Adrenal gland (tissue), 5 donors: ENCODE results near the gene RAB5IF.

Source experiments
- POLR2A ChIP-seq, 2 donors: fragments of 450-650 bp; IDR thresholded peaks; one replicate each; pipeline ENCODE4 v1.6.1; 2017; ENCODE audit warnings: antibody characterized with exemption in 2 of 2, mild to moderate bottlenecking in 2 of 2, moderate library complexity in 1 of 2
- TF ChIP-seq, protein P1 (sequence below), 6 experiments: fragments of 450-650 bp in 4 of 6; fragments of 200-600 bp in 2 of 6; sonication (generic) in 1 of 6; IDR thresholded peaks; 1 replicate in 5 of 6; 2 replicates in 1 of 6; pipeline versions ENCODE4 v1.5.1 to v1.8.0; 2016 to 2021; ENCODE audit warnings: antibody characterized with exemption in 6 of 6, mild to moderate bottlenecking in 2 of 6, moderate library complexity in 1 of 6
- donor health status: DM: no; HTN: no; CAD: no.

DNA sequence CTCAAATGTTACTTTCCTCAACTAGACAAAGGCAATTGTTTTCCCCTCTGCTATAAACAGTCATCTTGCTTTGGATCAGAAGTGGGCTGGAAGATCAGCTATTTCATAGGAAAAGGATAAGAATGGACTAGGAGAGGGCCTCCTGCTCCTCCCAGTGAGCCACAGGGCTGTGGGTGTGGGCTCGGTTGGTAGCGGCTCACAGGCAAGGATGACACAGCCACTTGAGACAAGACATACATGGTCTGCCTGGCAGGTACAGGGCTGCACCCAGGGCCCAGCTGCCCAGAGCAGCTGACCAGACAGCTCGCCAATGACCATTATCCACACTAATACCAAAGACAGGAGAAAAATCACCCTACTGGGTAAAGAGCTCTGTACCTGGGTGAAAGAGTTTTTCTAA lies 49.4 kb downstream of the RAB5IF start:
- TF ChIP-seq POLR2A (IDR thresholded peaks at IDR 0.05), result no peak
- TF ChIP-seq, protein P1, sequence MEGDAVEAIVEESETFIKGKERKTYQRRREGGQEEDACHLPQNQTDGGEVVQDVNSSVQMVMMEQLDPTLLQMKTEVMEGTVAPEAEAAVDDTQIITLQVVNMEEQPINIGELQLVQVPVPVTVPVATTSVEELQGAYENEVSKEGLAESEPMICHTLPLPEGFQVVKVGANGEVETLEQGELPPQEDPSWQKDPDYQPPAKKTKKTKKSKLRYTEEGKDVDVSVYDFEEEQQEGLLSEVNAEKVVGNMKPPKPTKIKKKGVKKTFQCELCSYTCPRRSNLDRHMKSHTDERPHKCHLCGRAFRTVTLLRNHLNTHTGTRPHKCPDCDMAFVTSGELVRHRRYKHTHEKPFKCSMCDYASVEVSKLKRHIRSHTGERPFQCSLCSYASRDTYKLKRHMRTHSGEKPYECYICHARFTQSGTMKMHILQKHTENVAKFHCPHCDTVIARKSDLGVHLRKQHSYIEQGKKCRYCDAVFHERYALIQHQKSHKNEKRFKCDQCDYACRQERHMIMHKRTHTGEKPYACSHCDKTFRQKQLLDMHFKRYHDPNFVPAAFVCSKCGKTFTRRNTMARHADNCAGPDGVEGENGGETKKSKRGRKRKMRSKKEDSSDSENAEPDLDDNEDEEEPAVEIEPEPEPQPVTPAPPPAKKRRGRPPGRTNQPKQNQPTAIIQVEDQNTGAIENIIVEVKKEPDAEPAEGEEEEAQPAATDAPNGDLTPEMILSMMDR (IDR thresholded peaks at IDR 0.05), result no peak
